Measurements from ENCODE around the gene OR52M1.

Gene OR52M1

DNA sequence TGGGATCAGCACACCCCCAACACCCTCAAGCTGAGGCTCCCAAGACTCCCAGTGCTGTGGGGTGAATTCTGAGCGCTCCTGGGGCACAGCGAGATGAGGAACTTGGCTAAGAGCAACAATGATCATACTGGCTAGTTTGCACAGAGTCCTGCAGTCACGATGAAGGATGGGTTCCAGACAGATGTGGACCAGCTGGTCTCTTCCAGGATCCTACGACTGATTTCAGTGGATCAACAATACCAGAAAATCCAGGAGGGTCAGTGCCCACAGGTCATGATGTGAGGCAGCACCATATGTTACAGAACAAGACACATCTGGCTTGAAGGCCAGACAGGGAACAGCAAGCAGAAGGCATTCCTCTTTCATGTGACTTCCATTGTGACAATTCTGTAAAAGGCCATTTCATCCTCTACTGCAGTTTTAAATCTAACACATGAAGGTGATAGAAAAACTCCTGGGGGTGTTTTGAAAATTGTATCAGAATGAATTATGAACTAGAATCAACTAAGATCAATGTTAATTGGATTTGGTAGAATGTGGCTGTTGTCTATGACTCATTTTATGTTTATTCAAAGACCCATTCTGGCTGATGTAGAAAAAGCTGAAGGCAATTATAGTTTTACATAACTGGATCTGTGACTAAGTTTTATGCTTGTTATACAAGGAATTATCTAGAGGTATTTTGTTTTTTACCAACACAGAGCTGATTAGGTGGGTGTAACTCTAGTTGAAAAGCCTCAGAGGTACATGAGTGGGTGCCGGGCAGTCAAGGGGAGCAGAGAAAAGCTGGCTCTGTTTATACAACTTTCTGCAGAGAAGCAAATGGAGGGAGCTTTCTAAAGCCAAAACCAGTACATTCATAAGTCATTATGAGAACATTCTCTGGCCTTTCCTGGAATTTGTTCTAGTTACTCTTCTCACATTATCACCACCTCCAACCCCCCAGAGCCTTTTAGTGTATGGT lies 33.4 kb upstream of the OR52M1 start:
- no peak for ATAC-seq
- TF ChIP-seq TOX (CRISPR knock-in tag; IDR thresholded peaks at IDR 0.05; ENCODE audit: borderline replicate concordance) (no peak), TCF4 (CRISPR knock-in tag; IDR thresholded peaks at IDR 0.05; ENCODE audit: borderline replicate concordance) (no peak), PPARA (CRISPR knock-in tag; IDR thresholded peaks at IDR 0.05; ENCODE audit: borderline replicate concordance) (no peak), ESRRG (CRISPR knock-in tag; IDR thresholded peaks at IDR 0.05) (no peak), ARNTL (CRISPR knock-in tag; IDR thresholded peaks at IDR 0.05; ENCODE audit: borderline replicate concordance, low read depth) (no peak)
- TF ChIP-seq, protein P1, sequence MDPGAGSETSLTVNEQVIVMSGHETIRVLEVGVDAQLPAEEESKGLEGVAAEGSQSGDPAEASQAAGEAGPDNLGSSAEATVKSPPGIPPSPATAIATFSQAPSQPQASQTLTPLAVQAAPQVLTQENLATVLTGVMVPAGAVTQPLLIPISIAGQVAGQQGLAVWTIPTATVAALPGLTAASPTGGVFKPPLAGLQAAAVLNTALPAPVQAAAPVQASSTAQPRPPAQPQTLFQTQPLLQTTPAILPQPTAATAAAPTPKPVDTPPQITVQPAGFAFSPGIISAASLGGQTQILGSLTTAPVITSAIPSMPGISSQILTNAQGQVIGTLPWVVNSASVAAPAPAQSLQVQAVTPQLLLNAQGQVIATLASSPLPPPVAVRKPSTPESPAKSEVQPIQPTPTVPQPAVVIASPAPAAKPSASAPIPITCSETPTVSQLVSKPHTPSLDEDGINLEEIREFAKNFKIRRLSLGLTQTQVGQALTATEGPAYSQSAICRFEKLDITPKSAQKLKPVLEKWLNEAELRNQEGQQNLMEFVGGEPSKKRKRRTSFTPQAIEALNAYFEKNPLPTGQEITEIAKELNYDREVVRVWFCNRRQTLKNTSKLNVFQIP (CRISPR knock-in tag; IDR thresholded peaks at IDR 0.05; ENCODE audit: borderline replicate concordance, low read depth), result no peak
- TF ChIP-seq, protein P2, sequence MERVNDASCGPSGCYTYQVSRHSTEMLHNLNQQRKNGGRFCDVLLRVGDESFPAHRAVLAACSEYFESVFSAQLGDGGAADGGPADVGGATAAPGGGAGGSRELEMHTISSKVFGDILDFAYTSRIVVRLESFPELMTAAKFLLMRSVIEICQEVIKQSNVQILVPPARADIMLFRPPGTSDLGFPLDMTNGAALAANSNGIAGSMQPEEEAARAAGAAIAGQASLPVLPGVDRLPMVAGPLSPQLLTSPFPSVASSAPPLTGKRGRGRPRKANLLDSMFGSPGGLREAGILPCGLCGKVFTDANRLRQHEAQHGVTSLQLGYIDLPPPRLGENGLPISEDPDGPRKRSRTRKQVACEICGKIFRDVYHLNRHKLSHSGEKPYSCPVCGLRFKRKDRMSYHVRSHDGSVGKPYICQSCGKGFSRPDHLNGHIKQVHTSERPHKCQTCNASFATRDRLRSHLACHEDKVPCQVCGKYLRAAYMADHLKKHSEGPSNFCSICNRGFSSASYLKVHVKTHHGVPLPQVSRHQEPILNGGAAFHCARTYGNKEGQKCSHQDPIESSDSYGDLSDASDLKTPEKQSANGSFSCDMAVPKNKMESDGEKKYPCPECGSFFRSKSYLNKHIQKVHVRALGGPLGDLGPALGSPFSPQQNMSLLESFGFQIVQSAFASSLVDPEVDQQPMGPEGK (CRISPR knock-in tag; IDR thresholded peaks at IDR 0.05; ENCODE audit: borderline replicate concordance), result no peak
- TF ChIP-seq, protein P3, sequence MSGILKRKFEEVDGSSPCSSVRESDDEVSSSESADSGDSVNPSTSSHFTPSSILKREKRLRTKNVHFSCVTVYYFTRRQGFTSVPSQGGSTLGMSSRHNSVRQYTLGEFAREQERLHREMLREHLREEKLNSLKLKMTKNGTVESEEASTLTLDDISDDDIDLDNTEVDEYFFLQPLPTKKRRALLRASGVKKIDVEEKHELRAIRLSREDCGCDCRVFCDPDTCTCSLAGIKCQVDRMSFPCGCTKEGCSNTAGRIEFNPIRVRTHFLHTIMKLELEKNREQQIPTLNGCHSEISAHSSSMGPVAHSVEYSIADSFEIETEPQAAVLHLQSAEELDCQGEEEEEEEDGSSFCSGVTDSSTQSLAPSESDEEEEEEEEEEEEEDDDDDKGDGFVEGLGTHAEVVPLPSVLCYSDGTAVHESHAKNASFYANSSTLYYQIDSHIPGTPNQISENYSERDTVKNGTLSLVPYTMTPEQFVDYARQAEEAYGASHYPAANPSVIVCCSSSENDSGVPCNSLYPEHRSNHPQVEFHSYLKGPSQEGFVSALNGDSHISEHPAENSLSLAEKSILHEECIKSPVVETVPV (CRISPR knock-in tag; IDR thresholded peaks at IDR 0.05), result no peak

DNA sequence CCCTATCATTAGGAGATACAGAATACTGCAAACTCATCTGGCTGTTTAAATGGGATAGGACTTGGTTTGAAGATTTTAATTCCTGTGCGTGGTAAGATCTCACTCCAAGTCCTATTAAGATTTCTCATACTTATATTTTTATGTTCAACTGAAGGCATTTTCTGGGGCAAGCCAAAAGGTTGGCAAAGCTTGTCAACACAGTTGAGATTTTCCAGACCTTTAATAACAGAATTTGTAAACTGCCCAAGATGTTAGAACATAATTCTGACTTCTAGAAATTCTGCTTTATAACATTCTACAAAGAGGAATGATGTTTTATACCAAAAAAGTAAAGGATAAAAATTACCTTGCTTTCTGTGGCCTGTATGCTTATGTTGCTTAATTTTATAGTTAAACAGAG lies 30.8 kb upstream of the OR52M1 start:
- TF ChIP-seq ARNTL (CRISPR knock-in tag; IDR thresholded peaks at IDR 0.05; ENCODE audit: borderline replicate concordance, low read depth) (no peak), PPARA (CRISPR knock-in tag; IDR thresholded peaks at IDR 0.05; ENCODE audit: borderline replicate concordance) (no peak)
- ATAC-seq, result no peak

DNA sequence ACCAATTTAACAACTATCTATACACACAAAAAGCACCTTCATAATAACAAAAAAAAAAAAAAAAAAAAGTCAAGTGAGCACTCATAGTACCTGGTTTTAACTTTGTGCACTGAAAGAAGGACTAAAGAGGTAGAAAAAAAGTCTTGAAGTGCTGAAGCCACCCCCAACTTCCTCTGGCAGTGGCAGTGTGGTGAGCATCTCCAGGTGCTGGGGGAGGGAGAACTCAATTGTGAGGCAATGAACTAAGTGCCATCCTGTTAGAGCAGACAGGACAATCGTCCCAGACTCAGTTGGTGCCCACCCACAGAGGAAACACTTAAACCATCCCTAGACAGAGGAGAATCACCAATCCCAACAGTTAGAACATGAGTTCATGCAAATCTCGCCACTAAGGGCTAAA lies 22.7 kb upstream of the OR52M1 start:
- TF ChIP-seq RARB (CRISPR knock-in tag; IDR thresholded peaks at IDR 0.05), result no peak
- no peak for TF ChIP-seq ZC3H10 (CRISPR knock-in tag; IDR thresholded peaks at IDR 0.05)
- TF ChIP-seq, protein P4, sequence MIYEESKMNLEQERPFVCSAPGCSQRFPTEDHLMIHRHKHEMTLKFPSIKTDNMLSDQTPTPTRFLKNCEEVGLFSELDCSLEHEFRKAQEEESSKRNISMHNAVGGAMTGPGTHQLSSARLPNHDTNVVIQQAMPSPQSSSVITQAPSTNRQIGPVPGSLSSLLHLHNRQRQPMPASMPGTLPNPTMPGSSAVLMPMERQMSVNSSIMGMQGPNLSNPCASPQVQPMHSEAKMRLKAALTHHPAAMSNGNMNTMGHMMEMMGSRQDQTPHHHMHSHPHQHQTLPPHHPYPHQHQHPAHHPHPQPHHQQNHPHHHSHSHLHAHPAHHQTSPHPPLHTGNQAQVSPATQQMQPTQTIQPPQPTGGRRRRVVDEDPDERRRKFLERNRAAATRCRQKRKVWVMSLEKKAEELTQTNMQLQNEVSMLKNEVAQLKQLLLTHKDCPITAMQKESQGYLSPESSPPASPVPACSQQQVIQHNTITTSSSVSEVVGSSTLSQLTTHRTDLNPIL (CRISPR knock-in tag; IDR thresholded peaks at IDR 0.05; ENCODE audit: low read depth), result no peak
- TF ChIP-seq, protein P2 (CRISPR knock-in tag; IDR thresholded peaks at IDR 0.05; ENCODE audit: borderline replicate concordance), result no peak
- no peak for TF ChIP-seq ZFP3 (CRISPR knock-in tag; IDR thresholded peaks at IDR 0.05)
- TF ChIP-seq TOX (CRISPR knock-in tag; IDR thresholded peaks at IDR 0.05; ENCODE audit: borderline replicate concordance), result no peak
- no peak for TF ChIP-seq ARNTL (CRISPR knock-in tag; IDR thresholded peaks at IDR 0.05; ENCODE audit: borderline replicate concordance, low read depth)
- no peak for TF ChIP-seq ISL1 (CRISPR knock-in tag; IDR thresholded peaks at IDR 0.05)
- no peak for TF ChIP-seq ESRRG (CRISPR knock-in tag; IDR thresholded peaks at IDR 0.05)
- TF ChIP-seq, protein P3 (CRISPR knock-in tag; IDR thresholded peaks at IDR 0.05), result no peak
- TF ChIP-seq ZNF565 (CRISPR knock-in tag; conservative IDR thresholded peaks at IDR 0.05; ENCODE audit: low read depth), result no peak
- ATAC-seq, result no peak

DNA sequence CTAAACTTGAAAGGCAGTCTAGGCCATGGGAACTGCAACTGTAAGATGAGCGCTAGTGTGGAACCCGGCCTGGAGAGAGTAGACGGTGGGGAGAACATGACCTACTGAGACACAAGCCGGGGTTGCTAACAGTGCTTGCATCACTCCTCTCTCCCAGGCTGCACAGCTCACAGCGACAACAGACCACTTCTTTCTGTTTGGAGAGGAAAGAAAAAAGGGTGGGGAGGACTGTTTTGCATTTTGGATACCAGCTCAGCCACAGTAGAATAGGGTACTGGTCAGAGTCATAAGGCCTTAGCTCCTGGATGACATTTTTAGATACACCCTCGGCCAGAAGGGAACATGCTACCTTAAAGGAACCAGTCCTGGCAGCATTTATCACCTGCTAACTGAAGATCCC lies 22.2 kb upstream of the OR52M1 start:
- ATAC-seq, result no peak
- TF ChIP-seq ZNF565 (CRISPR knock-in tag; conservative IDR thresholded peaks at IDR 0.05; ENCODE audit: low read depth), result no peak
- no peak for TF ChIP-seq ARNTL (CRISPR knock-in tag; IDR thresholded peaks at IDR 0.05; ENCODE audit: borderline replicate concordance, low read depth)
- TF ChIP-seq ZC3H10 (CRISPR knock-in tag; IDR thresholded peaks at IDR 0.05), result no peak
- TF ChIP-seq, protein P5, sequence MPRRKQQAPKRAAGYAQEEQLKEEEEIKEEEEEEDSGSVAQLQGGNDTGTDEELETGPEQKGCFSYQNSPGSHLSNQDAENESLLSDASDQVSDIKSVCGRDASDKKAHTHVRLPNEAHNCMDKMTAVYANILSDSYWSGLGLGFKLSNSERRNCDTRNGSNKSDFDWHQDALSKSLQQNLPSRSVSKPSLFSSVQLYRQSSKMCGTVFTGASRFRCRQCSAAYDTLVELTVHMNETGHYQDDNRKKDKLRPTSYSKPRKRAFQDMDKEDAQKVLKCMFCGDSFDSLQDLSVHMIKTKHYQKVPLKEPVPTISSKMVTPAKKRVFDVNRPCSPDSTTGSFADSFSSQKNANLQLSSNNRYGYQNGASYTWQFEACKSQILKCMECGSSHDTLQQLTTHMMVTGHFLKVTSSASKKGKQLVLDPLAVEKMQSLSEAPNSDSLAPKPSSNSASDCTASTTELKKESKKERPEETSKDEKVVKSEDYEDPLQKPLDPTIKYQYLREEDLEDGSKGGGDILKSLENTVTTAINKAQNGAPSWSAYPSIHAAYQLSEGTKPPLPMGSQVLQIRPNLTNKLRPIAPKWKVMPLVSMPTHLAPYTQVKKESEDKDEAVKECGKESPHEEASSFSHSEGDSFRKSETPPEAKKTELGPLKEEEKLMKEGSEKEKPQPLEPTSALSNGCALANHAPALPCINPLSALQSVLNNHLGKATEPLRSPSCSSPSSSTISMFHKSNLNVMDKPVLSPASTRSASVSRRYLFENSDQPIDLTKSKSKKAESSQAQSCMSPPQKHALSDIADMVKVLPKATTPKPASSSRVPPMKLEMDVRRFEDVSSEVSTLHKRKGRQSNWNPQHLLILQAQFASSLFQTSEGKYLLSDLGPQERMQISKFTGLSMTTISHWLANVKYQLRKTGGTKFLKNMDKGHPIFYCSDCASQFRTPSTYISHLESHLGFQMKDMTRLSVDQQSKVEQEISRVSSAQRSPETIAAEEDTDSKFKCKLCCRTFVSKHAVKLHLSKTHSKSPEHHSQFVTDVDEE (CRISPR knock-in tag; IDR thresholded peaks at IDR 0.05), result no peak
- no peak for TF ChIP-seq ZNF8 (CRISPR knock-in tag; IDR thresholded peaks at IDR 0.05)
- TF ChIP-seq ESRRG (CRISPR knock-in tag; IDR thresholded peaks at IDR 0.05), result no peak
- TF ChIP-seq ZNF70 (CRISPR knock-in tag; IDR thresholded peaks at IDR 0.05), result no peak
- TF ChIP-seq, protein P4 (CRISPR knock-in tag; IDR thresholded peaks at IDR 0.05; ENCODE audit: low read depth), result no peak
- no peak for TF ChIP-seq RARB (CRISPR knock-in tag; IDR thresholded peaks at IDR 0.05)
- TF ChIP-seq SNAI2 (CRISPR knock-in tag; IDR thresholded peaks at IDR 0.05), result no peak

Data from SK-N-SH treated with all-trans-retinoic acid at 6 μM for 48 hours (cell line).